ENCODE measurements around the gene NTN3.

DNA sequence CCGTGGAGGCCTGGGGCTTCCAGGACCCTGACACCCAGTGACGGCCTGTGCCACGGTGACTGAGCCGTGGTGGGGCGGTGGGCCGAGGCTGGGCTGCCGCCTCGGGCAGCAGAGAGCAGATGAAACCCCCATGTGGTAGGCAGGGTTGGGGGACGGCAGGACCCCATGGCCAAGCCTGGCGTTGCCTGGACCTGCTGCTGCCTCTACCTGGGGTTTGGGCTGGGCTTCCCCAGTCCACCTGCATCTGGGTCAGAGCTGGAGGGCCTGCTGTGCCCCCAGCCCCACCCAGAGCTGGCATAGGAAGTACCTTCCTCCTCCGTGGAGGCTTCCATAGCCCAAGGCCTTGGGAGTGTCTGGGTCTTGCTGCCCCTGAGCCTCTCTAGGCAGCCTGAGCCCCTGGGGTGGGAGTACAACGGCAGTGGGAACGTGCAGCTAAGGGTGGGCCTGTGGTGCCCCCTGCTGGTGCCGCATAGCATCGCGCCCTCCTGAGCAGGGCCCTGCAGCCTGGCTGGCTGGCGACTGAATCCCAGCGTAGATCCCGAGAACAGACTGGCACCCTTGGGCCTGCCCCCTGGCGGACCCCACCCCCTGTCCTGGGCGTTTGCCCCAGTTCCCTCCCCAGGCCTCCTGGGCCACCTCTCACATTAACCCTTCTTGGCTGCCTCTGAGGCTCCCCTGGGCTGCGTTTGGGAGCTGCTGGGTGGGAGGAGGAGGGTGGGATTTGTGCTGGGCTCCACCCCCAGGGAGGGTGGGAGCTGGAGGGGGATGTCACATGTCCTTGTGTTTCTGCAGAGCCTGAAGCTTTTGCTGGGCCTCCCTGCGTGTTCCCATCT is 30.0 kb downstream of the NTN3 start:
- TF ChIP-seq, protein P1, sequence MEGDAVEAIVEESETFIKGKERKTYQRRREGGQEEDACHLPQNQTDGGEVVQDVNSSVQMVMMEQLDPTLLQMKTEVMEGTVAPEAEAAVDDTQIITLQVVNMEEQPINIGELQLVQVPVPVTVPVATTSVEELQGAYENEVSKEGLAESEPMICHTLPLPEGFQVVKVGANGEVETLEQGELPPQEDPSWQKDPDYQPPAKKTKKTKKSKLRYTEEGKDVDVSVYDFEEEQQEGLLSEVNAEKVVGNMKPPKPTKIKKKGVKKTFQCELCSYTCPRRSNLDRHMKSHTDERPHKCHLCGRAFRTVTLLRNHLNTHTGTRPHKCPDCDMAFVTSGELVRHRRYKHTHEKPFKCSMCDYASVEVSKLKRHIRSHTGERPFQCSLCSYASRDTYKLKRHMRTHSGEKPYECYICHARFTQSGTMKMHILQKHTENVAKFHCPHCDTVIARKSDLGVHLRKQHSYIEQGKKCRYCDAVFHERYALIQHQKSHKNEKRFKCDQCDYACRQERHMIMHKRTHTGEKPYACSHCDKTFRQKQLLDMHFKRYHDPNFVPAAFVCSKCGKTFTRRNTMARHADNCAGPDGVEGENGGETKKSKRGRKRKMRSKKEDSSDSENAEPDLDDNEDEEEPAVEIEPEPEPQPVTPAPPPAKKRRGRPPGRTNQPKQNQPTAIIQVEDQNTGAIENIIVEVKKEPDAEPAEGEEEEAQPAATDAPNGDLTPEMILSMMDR (IDR thresholded peaks at IDR 0.05; ENCODE audit: low read length) = peak; percentile 96
- TF ChIP-seq EZH2 (optimal IDR thresholded peaks at IDR 0.05; ENCODE audit: low read depth, low read length) = no peak

Data from MM.1S (cell line).